ENCODE results near the gene PIGC.

PIGC gene

DNA sequence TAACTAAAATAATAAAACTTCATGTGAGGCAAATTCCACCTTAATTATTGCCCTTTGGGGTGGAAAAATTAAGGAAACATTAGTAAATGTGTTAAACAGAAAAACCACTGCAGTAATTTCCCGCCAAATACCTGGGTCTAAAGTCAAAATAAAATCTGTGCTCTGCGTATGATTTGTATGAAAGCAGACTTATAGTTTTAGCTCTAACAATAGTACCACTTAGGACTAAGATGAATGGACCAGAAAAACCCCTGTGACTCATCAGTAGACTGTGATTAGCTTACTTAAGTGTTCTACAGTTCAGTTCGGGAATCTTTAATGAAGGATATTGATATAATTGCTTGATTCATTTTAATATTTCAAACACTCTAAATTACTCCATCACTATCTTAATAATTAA, 46.6 kb downstream of the PIGC start:
- no peaks in the 10 kb centered on the region for H3K36me3 ChIP-seq (replicated peaks)
- in situ Hi-C loops (cut with MboI; ENCODE audit: low sequenced_read_pairs): no loop called here
- H3K4me3 ChIP-seq: no peak overlapping the region
- H3K9me3 ChIP-seq: no peaks in the 10 kb centered on the region
- peaks cover 6% of the 10 kb centered on the region; the same call in 1 of the 2 replicates for H3K27me3 ChIP-seq (ENCODE audit: low read depth)
- no peak for DNase-seq (ENCODE audit: low spot score in 2 of 2)
- no peaks in the 10 kb centered on the region; the same call in 1 of the 2 replicates for H3K4me1 ChIP-seq

GRCh38 chr1:172395576-172395975, 48.3 kb downstream of the PIGC start:
- Histone ChIP-seq H3K27me3 (ENCODE audit: low read depth) (no peaks in the 10 kb centered on the region), H3K4me3 (no peak overlapping the region), H3K9me3 (no peaks in the 10 kb centered on the region), H3K4me1 (no peaks in the 10 kb centered on the region; the same call in 1 of the 2 replicates), H3K36me3 (replicated peaks) (no peaks in the 10 kb centered on the region)
- in situ Hi-C loops (cut with MboI; ENCODE audit: low sequenced_read_pairs): no loop called here
- DNase-seq (ENCODE audit: low spot score in 2 of 2): no peak

DNA sequence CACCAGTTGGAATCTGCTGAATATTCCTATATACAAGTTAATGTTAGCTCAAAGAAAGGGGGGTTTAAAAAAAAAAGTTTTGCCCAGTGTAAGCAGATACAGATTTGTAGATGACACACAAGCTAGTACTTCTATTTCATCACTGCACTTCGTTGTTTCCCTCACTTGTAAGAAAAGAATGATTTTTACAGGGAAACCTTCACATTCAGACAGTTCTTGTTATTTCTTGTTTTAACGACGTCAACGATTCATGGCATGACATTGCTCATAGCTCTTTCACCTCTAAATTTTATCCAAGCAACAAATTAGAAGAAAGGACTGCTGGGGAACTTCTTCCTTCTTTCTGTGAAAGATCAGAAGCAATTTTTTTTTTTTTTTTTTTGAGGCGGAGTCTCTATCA, 49.1 kb downstream of the PIGC start:
- in situ Hi-C loops (cut with MboI; ENCODE audit: low sequenced_read_pairs): no loop called here
- H3K9me3 ChIP-seq: no peaks in the 10 kb centered on the region
- H3K27me3 ChIP-seq (ENCODE audit: low read depth): no peaks in the 10 kb centered on the region
- DNase-seq (ENCODE audit: low spot score in 2 of 2): no peak
- no peaks in the 10 kb centered on the region; the same call in 1 of the 2 replicates for H3K4me1 ChIP-seq
- H3K4me3 ChIP-seq: no peak overlapping the region
- H3K36me3 ChIP-seq (replicated peaks): no peaks in the 10 kb centered on the region

DNA sequence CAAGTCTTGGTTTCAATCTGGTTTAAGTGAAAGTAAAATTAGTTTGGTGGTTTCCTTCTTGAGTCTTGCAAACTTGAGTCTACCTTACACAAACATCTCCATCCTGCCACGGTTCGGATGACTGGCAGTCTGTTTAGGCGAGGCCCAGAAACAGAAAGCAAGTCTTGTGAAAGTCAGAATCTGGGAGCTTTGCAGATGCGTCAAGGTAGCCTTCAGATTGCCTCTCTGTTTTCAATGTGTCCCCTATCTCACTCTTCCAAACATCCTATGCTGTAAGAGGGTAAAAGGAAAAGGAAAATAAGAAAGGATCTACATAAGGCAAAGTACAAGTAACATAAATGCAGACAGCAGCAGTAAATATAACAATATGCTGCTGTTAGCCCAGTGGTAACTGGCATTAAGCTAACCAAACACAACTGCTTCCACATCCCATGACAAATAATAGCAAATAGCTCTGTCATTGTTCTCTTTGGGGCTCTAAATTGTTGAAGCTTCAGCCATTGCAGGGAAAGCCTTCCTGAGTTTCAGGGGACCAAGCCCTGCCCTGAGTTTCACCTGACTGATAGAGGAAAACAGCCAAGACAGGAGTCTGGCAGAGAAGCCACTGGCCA, 49.6 kb downstream of the PIGC start:
- Histone ChIP-seq H3K27me3 (ENCODE audit: low read depth) (no peaks in the 10 kb centered on the region), H3K9me3 (no peaks in the 10 kb centered on the region), H3K4me1 (no peaks in the 10 kb centered on the region; the same call in 1 of the 2 replicates), H3K4me3 (no peak overlapping the region), H3K36me3 (replicated peaks) (no peaks in the 10 kb centered on the region)
- in situ Hi-C loops (cut with MboI; ENCODE audit: low sequenced_read_pairs): no loop called here
- no peak for DNase-seq (ENCODE audit: low spot score in 2 of 2)

GRCh38 chr1:172393354-172393753, 50.5 kb downstream of the PIGC start:
- Histone ChIP-seq H3K9me3 (no peaks in the 10 kb centered on the region), H3K4me3 (no peak overlapping the region), H3K4me1 (no peaks in the 10 kb centered on the region), H3K36me3 (replicated peaks) (no peaks in the 10 kb centered on the region), H3K27me3 (ENCODE audit: low read depth) (no peaks in the 10 kb centered on the region)
- in situ Hi-C loops (cut with MboI; ENCODE audit: low sequenced_read_pairs): no loop called here
- DNase-seq (ENCODE audit: low spot score in 2 of 2): no peak

GRCh38 chr1:172391976-172392375, 51.9 kb downstream of the PIGC start:
- H3K4me3 ChIP-seq: no peak overlapping the region
- DNase-seq (ENCODE audit: low spot score in 2 of 2): no peak
- H3K9me3 ChIP-seq: no peaks in the 10 kb centered on the region
- in situ Hi-C loops (cut with MboI; ENCODE audit: low sequenced_read_pairs): no loop called here
- H3K36me3 ChIP-seq (replicated peaks): no peaks in the 10 kb centered on the region
- no peaks in the 10 kb centered on the region for H3K4me1 ChIP-seq
- no peaks in the 10 kb centered on the region for H3K27me3 ChIP-seq (ENCODE audit: low read depth)
